OCI-LY7 (cell line): ENCODE measurements around the gene NF1.
"Not testable (repeated sequence)": the region's sequence is repeated elsewhere in the genome, so short reads cannot be mapped to it uniquely, and the experiment has no call there.

ENCODE experiments used
- CTCF ChIP-seq: fragments of 200-600 bp; sonication (generic); conservative IDR thresholded peaks from 2 replicates; pipeline ENCODE4 v1.5.1; 2014; ENCODE audit warnings: mild to moderate bottlenecking, antibody characterized with exemption, low read length, moderate library complexity, mixed read lengths
- EZH2phosphoT487 ChIP-seq: fragments of 200-600 bp; sonication (generic); IDR thresholded peaks from 2 replicates; pipeline ENCODE4 v1.6.1; 2018; ENCODE audit warnings: low read depth, borderline replicate concordance, mild to moderate bottlenecking, mixed run types, antibody characterized with exemption, low read length, moderate library complexity, mixed read lengths

DNA sequence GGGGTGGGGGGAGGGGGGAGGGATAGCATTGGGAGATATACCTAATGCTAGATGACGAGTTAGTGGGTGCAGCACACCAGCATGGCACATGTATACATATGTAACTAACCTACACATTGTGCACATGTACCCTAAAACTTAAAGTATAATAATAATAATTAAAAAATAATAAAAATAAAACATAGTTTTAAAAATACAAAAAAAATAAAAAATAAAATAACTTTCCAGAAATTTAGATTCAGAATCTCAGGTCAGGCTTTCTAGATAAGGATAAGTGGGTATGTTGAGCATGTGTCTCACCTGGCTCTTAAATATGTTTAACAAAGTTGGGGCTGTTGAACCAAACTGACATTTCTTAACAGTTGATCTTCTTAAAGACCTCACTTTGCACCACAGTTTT, 193.2 kb downstream of the NF1 start:
- TF ChIP-seq CTCF, EZH2phosphoT487: not testable (repeated sequence)
